ENCODE measurements around the gene SAMD1.
"Not testable (repeated sequence)": the region's sequence is repeated elsewhere in the genome, so short reads cannot be mapped to it uniquely, and the experiment has no call there.

Gene SAMD1

GRCh38 chr19:14061081-14061749 is 29.3 kb downstream of the SAMD1 start:
- DNase-seq (ENCODE audit: low spot score): no peak

- no peak for DNase-seq (ENCODE audit: low spot score)
Observed at GRCh38 chr19:14059652-14060155, 30.8 kb downstream of the SAMD1 start.

GRCh38 chr19:14059093-14059480 is 31.5 kb downstream of the SAMD1 start:
- DNase-seq (ENCODE audit: low spot score): peak; percentile 64

GRCh38 chr19:14058182-14059092 is 32.1 kb downstream of the SAMD1 start:
- DNase-seq (ENCODE audit: low spot score): no peak

- DNase-seq (ENCODE audit: low spot score): no peak
Observed at GRCh38 chr19:14056741-14057356, 33.7 kb downstream of the SAMD1 start.

GRCh38 chr19:14056069-14056666 is 34.4 kb downstream of the SAMD1 start:
- no peak for DNase-seq (ENCODE audit: low spot score)

GRCh38 chr19:14055396-14055795 is 35.2 kb downstream of the SAMD1 start:
- no peak for DNase-seq (ENCODE audit: low spot score)

GRCh38 chr19:14054721-14055120 is 35.8 kb downstream of the SAMD1 start:
- no peak for DNase-seq (ENCODE audit: low spot score)

GRCh38 chr19:14054099-14054498 is 36.5 kb downstream of the SAMD1 start:
- no peak for DNase-seq (ENCODE audit: low spot score)

GRCh38 chr19:14053500-14053899 is 37.1 kb downstream of the SAMD1 start:
- DNase-seq (ENCODE audit: low spot score): no peak

GRCh38 chr19:14053032-14053431 is 37.5 kb downstream of the SAMD1 start:
- DNase-seq (ENCODE audit: low spot score): no peak

GRCh38 chr19:14052470-14052869 is 38.1 kb downstream of the SAMD1 start:
- no peak for DNase-seq (ENCODE audit: low spot score)

GRCh38 chr19:14051980-14052379 is 38.6 kb downstream of the SAMD1 start:
- DNase-seq (ENCODE audit: low spot score): no peak

- not testable (repeated sequence) for DNase-seq (ENCODE audit: low spot score)
Observed at GRCh38 chr19:14050961-14051360, 39.6 kb downstream of the SAMD1 start.

GRCh38 chr19:14050512-14050911 is 40.0 kb downstream of the SAMD1 start:
- DNase-seq (ENCODE audit: low spot score): no peak

- peak; percentile 79 for DNase-seq (ENCODE audit: low spot score)
Observed at GRCh38 chr19:14048443-14049153, 42.0 kb downstream of the SAMD1 start.

- not testable (repeated sequence) for DNase-seq (ENCODE audit: low spot score)
Observed at GRCh38 chr19:14047866-14048265, 42.7 kb downstream of the SAMD1 start.

GRCh38 chr19:14042659-14043608 is 47.6 kb downstream of the SAMD1 start:
- peak; percentile 57 for DNase-seq (ENCODE audit: low spot score)

GRCh38 chr19:14039181-14039580 is 51.4 kb downstream of the SAMD1 start:
- no peak for DNase-seq (ENCODE audit: low spot score)
